Neutrophil (primary cell): ENCODE results near the gene NLRC4.

Experiments used
- H3K27ac ChIP-seq: fragments of 200-600 bp; sonication (generic); 2 replicates; pipeline ENCODE4 v1.5.1; 2016; ENCODE audit warnings: mild to moderate bottlenecking, moderate library complexity
- H3K27me3 ChIP-seq: fragments of 200-600 bp; sonication (generic); 2 replicates; pipeline ENCODE4 v1.6.0; 2016; ENCODE audit warnings: mild to moderate bottlenecking
- H3K36me3 ChIP-seq: fragments of 200-600 bp; sonication (generic); 2 replicates; pipeline ENCODE4 v1.5.1; 2017
- H3K4me1 ChIP-seq, 2 experiments: fragments of 200-600 bp in 1 of 2; sonication (generic) in 1 of 2; 1 replicate in 1 of 2; 2 replicates in 1 of 2; pipeline versions ENCODE4 v1.5.1 to v1.6.1; 2013 to 2016; ENCODE audit warnings: low read depth in 1 of 2, low read length in 1 of 2, mild to moderate bottlenecking in 1 of 2, moderate library complexity in 1 of 2; ENCODE audit not compliant: control insufficient read depth in 1 of 2, insufficient read depth in 1 of 2
- H3K4me3 ChIP-seq, 2 experiments: fragments of 200-600 bp in 1 of 2; sonication (generic) in 1 of 2; 1 replicate in 1 of 2; 2 replicates in 1 of 2; pipeline ENCODE4 v1.5.1; 2013 to 2016; ENCODE audit warnings: low read depth in 1 of 2, low read length in 1 of 2, mild to moderate bottlenecking in 1 of 2, moderate library complexity in 1 of 2
- H3K9me3 ChIP-seq: fragments of 200-600 bp; sonication (generic); 2 replicates; pipeline ENCODE4 v1.5.1; 2016
- TF ChIP-seq, protein P1 (sequence below): fragments of 200-600 bp; sonication (generic); IDR thresholded peaks from 2 replicates; pipeline ENCODE4 v1.5.1; 2016; ENCODE audit warnings: antibody characterized with exemption

Gene NLRC4

DNA sequence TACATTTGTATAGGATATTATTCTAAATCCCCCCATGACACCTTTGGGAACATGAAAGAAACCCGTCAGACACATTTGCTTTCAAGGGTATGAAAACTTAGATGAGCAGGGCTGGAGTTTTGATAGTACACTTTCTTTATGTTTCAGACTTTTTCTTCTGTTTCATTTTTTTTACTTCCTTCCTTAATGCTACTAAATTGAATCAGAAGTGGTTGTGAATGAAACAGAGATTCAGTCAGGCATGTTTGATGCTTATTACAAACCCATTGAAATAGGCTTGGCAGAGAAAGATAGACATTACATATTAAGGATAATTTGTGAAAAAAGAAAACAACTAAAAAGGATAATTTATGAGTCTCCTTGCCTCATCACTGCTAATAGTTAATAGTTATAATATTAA, 72.3 kb downstream of the NLRC4 start:
- Histone ChIP-seq H3K4me1 (no peaks in the 10 kb centered on the region), H3K4me3 (no peak overlapping the region), H3K27ac (no peak overlapping the region), H3K27me3 (no peaks in the 10 kb centered on the region), H3K36me3 (peaks cover 33% of the 10 kb centered on the region), H3K9me3 (no peaks in the 10 kb centered on the region)
- TF ChIP-seq, protein P1, sequence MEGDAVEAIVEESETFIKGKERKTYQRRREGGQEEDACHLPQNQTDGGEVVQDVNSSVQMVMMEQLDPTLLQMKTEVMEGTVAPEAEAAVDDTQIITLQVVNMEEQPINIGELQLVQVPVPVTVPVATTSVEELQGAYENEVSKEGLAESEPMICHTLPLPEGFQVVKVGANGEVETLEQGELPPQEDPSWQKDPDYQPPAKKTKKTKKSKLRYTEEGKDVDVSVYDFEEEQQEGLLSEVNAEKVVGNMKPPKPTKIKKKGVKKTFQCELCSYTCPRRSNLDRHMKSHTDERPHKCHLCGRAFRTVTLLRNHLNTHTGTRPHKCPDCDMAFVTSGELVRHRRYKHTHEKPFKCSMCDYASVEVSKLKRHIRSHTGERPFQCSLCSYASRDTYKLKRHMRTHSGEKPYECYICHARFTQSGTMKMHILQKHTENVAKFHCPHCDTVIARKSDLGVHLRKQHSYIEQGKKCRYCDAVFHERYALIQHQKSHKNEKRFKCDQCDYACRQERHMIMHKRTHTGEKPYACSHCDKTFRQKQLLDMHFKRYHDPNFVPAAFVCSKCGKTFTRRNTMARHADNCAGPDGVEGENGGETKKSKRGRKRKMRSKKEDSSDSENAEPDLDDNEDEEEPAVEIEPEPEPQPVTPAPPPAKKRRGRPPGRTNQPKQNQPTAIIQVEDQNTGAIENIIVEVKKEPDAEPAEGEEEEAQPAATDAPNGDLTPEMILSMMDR: no peak

DNA sequence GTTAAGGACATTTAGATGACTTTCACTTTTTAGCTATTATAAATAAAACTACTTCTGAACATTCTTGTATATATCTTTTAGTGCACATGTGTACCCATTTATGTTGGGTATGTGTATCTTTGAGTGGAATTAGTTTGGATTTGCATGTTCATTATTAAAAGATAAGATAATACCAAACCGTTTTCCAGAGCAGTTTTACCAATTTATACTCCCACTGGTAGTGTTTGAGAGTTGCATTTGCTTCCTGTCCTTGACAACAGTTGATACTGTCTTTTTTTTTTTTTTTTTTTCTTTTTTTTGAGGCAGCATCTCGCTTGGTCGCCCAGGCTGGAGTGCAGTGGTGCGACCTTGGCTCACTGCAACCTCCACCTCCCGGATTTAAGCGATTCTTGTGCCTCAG, 75.7 kb downstream of the NLRC4 start:
- Histone ChIP-seq H3K4me1 (no peaks in the 10 kb centered on the region), H3K27me3 (no peaks in the 10 kb centered on the region), H3K4me3 (no peak overlapping the region), H3K36me3 (peaks cover 51% of the 10 kb centered on the region), H3K27ac (no peak overlapping the region), H3K9me3 (no peaks in the 10 kb centered on the region)
- TF ChIP-seq, protein P1: no peak

DNA sequence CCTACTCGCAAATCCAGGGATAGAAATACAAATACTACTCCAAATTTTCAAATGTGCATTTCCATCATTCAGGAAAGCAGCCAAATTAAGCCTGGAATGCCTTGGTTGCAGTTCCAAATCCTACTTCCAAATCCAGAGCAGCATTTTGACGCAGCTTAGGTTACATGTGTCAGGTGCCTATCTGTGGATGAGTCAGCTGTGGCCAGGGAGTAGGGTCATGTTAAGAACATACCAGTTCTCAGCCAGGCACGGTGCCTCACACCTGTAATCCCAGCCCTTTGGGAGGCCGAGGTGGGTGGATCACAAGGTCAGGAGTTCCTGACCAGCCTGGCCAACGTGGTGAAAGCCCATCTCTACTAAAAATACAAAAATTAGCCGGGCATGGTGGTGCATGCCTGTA, 82.0 kb downstream of the NLRC4 start:
- H3K36me3 ChIP-seq: peaks cover 58% of the 10 kb centered on the region
- no peaks in the 10 kb centered on the region for H3K9me3 ChIP-seq
- no peak overlapping the region for H3K4me3 ChIP-seq
- H3K27ac ChIP-seq: no peak overlapping the region
- H3K4me1 ChIP-seq: no peaks in the 10 kb centered on the region
- no peaks in the 10 kb centered on the region for H3K27me3 ChIP-seq
- TF ChIP-seq, protein P1: no peak
